GM18873 (cell line): ENCODE data around the gene TRPM3.

ENCODE experiments used
- ATAC-seq: cut with Tn5 transposase; IDR thresholded peaks from one replicate; pipeline ENCODE4 v1.9.1; 2021; ENCODE audit warnings: mild to moderate bottlenecking, moderate library complexity, moderate number of reproducible peaks; ENCODE audit not compliant: unreplicated experiment, low FRiP score

TRPM3 gene

DNA sequence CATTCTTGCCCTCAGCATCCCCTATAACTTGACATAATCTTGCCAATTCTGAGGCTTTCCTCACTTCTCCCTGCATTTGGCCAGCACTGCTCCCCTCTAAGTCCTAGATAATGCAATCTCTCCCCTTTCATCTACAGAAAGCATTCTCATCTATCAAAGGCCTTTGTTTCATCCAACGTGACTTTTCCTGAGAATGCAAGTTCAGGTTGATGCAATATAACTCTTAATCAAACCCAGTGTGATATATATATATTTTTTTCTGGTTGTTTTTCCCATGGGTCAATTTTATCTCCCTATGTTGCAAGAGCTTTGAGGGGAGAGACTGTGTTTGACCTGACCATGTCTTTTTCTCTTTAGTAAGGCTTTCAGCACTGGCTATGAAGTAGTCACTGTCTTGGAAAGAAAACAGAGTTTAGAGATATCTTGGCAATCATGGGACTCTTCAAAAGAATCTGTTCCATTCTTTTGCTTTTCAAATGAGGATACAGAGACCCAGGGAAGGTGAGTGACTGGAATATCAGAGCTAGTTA lies 268.6 kb downstream of the TRPM3 start:
- no peak for ATAC-seq

DNA sequence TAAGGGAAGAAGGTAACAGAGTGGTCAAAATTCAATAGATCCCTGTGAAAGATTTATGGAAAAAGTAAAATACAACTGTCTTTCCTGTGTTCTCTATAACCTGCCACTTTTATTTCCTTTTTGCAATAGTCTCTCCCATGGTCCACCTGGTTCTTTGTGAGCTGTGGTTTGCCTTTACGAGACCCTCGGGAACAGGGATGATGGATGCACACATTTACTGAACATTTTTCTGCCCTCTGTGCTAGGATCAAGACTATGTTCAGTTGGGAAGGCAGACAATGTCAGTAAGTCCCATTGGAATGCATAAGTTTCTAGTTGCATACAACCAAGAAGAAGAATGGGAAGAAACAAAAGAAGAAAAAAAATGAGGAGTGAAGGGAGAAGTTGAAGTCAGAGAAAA lies 281.2 kb downstream of the TRPM3 start:
- no peak for ATAC-seq

DNA sequence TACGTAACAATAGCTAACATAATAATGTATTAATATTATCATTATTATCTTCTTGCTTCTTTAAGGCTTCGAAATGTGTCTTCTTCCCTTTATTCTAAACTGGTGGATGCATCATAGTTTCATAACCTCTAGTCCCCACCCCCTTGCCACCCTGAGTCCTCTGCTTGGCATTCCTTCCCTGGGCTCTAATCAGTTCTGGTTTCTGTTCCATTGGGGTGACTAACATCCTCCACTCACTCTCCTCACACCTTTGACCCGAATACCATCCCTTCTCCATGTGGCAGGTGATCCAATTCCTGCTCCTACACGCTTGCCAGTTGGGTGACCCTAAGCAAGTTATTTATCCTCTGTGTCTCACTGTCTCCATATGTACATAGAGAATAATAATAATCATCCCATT lies 286.1 kb downstream of the TRPM3 start:
- ATAC-seq = no peak

DNA sequence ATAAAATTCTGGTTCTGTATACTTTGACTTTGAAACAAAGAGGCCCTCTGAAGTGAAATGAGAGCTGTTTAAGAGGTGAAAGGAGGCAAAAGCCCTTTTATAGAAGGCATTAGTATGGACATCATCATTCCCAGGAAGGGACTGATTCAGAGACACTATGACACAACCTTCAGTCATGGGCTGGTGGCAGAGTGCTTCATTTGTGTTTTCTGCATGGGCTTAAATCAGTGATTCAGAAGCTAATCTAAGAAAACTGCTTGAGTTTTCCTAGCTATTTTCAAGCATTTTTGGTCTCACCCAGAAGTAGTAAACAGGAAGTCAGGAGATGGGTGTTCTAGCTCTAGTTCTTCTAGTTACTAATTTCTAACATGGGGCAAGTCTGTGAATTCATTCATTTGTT lies 288.9 kb downstream of the TRPM3 start:
- ATAC-seq = no peak

DNA sequence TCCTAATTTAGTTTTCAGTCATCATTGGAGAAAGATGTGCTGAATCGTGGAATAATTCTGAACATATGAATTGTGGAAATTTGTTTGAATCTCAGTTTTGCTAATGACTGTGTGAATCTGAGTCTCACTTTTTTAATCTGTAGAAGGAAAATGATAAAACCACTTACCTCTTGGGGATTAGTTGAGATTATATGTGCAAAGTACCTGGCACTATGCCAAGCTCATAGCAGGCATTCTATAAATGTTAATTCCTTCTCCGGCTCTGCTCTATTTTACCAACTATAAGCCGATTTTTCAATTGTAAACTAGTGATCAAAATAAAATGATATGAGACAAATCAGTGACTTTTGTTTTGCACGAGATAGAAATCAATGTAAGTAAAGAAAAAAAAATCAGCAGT lies 290.8 kb downstream of the TRPM3 start:
- no peak for ATAC-seq

DNA sequence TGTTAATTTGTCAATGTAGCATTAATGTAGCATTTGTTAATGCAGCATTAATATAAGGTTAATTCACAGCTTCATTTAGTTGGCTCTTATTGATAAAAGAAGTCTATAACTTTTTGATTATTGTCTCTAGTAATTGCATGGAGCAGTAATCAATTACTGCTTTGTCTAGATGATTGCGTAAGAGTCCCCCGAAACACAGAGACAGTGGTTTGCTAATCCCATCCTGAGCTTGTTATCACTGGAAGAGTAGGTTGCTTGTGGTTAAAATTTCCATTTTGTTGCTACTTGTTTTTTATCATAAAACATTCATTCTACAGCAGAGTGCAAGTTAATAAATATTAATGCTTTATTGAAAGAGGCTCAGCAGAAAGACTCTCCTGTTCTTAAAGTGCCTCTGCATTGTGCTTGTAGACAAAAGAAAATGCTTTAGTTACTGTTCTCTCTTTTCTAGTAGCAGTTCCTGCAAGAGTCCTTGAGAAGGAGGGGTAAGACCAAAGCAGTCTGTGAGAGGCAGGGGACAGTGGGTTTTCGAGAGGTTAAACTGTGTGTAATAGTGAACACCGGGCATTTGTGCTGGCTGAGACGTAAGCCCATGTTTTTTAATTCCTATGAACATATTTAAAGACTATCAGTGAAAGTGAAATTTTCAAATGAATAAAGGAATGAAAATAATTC lies 291.7 kb downstream of the TRPM3 start:
- no peak for ATAC-seq

DNA sequence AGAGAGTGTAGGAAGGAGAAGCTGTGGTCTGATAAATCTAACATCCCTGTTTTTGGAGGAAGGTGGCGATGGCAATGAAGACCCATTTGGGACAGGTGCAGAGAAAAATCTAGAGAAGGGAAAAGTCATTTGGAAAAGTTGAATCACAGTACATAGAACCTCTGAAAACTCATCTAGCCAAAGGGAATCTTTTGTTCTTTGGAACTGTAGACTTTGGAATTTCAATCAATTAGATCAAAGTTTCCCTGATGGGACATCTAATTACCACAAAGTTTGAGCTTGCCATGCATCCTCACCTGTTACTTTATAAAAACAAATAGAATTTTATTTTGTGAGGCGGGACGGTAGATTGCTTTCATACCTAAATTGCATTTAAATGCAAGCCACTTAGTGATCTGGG lies 294.9 kb downstream of the TRPM3 start:
- ATAC-seq = no peak

DNA sequence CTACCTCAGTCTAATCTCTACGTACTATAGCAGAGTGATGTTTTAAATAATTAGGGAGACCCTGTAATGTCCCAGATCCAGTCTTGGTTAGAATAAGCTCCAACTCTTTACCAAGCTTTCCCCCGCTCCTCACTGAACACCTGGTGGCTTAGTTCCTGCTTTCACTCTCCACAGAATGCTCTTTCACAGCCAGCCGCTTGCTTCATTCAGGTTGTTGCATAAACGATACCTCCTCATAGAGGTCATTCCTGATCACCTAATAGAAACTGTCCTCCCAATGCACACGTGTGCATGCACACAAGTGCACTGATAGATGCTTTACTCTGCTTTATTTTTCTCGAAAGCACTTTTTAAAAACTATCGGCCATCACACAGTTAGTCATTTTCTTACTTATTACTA lies 298.1 kb downstream of the TRPM3 start:
- ATAC-seq = no peak

DNA sequence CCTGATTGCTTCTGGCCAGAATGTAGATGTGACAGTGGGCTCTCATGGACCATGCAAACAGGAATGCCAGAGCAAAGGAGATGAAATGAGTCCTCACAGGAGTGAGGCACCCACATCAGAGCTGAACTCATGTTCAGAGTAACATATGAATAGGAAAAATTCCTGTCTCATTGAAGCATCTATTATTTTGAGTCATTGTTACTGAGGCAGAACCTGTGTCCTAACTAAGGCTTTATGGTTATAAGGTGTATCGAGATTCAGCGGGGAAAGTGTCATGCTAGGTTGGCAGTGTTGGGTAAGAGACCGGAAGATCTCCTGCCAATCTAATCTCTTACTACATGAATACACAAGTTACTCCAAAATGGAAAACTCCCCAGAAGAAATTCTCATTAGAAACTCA lies 304.1 kb downstream of the TRPM3 start:
- ATAC-seq = no peak

DNA sequence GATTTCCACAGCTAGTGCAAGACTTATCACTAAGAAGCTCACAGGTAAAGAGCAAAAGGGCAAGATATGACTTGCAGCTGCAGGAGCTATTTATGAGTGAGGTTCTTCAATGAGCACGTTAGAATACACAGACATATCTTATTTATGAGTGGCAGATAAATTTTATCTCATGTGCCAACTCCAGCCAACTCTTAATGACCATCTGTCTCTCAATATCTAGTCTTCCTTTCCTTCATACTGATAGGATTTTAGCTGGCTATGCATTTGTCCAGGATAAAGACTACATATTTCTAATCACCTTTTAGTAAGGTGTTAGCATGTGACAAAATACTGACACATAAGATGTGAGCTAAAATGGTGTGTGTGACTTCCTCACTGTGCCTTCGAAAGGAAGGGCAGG lies 304.5 kb downstream of the TRPM3 start:
- ATAC-seq = no peak

DNA sequence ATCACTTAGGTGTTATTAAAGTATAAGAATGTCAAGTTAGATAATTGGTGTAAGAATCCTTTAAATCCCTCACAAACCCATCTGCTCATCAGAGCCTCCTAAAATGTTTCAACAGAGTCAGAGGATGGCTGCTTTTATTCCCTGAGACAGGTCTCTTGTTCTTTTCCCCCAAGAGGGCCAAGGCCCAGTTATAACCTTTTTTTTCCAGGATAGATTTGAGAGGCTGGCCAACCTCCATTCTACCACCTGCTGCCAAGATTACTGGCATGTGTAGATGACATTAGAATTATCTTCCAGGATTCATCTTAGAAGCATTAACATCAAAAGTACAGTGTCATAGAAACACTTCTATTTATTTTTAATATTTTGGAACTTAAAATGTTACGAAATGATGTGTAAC lies 305.1 kb downstream of the TRPM3 start:
- ATAC-seq = no peak

DNA sequence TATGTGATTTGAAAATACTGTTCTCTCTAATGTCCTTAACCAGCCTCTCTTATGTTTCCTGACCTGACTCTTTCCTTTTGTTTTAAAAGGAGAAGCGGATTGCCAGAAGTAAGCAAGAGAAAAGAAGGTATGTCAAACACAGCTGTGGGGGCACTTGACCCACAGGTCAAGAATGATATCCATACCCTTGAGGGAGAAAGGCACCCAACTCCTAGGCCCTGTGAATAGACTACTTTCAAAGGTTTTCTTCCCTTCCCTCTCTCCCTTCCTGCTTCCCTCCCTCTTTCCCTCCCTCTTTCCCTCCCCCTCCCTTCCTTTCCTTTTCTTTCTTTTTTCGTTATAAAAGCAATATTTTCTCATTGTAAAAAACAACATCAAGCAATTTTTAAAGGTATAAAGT lies 306.8 kb downstream of the TRPM3 start:
- ATAC-seq = no peak

DNA sequence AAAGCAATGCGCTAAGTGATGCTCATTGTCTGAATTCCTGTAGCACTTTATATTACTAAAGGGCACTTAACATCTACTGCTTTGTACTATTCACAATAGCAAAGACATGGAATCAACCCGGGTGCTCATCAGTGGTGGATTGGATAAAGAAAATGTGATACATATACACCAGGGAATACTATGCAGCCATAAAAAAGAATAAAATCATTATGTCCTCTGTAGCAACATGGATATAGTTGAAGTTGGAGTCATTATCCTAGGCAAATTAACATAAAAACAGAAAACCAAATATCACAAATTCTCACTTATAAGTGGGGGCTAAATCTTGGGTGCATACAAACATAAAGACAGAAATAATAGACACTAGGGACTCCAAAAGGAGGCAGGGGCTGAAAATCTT lies 308.3 kb downstream of the TRPM3 start:
- no peak for ATAC-seq

DNA sequence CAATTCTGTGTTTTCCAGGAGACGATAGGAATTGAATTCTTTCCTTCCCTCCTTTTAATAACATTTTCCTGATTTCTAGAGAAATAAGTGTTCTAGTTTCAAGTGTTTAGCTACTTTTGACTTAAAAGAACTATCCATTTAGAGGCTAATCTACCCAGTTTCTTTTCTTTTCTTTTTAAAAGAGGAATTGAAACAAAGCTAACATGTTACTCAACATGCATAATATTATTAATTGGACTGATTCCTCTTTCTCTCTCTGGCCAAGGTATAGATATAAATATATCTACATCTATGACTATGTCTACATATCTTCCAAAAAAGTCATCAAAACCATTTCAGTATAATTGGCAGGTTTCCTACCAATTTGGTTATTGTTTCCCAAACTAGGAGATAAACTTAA lies 309.8 kb downstream of the TRPM3 start:
- ATAC-seq = no peak

DNA sequence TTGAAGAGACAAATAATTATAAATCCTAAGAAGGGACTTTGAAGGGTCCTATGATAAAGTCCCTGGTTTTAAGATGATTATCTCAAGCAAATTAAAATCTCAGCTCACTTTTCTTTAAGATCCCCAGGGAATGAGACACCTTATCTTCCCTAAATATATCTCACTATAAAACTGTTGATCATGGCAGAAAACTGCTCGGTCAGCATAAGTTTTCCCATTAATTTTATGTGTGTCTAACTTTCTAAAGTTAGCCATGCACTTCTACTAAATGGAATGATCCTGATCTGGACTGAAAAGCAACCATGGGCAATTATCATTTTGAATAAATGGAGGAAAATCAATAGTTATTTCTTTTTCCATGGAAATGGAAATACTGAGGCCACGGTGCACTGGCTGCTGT lies 314.5 kb downstream of the TRPM3 start:
- no peak for ATAC-seq

DNA sequence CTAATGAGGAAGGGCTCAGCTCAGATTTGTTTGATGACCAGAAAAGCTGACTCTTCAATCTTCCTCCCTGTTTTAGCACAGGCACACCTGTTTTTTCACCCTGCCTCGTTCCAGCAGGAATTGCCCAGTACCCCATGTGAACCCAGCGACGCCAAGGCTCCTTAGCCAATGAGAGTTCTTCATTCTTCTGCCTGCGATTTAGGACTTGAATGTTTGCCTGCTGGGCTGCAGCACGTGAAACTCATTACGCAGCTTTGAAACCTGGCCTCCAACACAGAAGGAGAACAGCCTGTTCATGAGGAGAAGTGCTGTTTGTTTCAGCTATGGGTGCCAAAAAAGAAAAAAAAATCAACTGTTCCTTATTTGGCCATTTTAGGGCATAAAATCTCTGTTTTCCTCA lies 315.5 kb downstream of the TRPM3 start:
- no peak for ATAC-seq

DNA sequence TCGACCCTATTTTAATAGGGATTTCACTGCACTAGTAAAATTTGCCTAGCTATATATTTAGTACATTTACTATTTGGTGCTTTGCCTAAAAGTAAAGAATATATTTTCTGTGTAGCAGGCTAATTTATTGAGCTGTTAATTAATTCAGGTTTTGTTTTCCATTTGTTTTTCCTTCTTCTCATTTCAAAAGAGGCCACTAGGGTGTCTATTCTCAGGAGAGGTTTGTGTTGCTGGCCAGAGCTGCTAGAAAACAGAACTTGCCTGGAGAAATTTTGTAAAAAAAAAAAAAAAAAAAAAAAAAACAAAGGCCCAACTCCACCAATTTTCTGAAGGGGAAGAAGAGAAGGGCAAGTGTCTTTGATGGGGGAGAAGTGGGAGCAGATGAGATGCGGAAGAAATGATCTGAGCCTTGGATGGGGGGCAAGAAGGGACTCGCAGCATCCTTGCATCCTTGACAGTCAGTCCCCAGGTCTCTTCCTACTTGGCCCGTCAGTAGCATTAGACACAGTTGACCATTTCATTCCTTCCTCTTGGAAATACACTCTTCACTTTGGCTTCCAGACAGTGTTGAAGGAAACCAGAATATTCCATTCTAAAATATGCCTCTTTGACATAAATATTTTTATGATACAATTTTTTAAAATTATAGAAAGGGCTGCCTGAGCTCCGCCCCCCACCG lies 318.5 kb downstream of the TRPM3 start:
- ATAC-seq = no peak

DNA sequence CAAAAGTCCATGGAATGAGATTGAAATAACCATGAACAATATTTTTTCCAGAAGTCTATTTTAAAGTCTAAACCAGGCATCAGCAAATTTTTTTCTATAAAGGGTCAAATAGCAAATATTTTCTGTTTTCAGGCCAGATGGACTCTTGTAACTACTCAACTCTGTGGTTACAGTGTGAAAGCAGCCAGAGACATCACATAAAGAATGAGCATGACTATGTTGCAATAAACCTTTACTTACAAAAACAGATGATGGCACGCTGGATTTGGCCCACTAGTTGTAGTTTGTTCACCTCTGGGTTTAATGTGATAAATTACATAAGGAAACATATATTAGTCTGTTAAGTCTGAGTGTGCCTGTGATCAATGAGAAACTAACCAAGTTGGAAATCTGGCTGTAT lies 319.2 kb downstream of the TRPM3 start:
- ATAC-seq = no peak

DNA sequence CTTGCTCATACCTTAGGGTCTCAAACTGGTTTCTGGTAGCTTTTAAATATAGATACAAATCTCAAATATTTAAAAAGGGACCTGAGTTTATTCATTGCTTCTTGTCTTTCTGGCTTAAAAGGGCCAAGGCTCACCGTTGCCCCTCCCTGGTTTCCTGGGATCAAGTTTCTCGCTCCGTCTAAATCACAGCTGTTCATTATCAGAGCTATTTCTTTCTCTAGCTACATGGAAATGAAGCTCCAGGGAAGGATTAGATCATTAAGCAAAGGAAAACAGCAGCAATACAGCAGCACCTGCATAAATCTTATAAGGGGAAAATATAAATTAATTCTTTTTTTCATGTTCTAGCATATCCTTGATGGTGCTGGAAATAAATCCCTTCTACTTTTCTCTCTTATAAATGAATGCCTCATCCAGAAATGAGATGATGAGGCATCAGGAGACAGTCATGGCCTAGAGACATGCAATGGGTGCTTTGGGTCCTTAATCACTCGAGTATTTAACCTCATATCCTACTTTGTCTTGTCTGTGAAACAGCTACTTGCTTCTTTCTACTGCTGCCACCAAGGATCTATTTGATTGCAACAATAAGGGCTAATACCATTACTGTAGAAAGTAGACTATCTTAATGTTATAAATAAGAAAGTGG lies 320.1 kb downstream of the TRPM3 start:
- no peak for ATAC-seq

DNA sequence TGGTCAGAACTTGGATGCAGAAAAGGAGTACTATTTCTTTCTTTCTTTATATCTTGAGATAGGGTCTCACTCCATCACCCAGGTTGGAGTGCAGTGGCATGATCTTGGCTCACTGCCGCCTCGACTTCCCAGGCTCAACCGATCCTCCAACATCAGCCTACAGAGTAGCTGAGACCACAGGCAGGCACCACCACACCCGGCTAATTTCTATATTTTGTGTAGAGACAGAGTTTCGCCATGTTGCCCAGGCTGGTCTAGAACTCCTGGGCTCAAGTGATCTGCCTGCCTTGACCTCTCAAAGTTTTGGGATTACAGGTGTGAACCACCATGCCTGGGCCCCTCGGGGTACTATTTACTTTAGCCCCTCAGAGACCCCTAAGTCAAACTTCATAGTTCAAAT lies 323.4 kb downstream of the TRPM3 start:
- ATAC-seq = no peak

DNA sequence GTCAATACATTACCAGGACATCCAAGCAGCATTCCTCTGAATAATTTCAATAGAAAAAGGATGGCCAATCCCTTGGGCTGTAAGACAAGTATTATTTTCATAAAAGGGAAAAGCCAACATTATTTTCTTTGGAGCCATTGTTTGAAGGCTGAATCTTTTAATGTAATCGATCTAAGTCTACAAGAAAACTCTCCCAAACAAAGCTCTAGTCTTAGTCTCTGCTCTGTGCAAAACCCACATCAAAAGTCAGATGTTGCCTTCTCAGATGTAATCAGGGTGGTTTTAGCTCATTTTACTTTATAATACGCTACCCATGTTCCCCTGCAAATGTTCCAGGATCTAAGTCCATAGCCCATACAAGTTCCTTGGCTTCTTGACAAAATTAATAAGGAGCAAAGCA lies 325.6 kb downstream of the TRPM3 start:
- no peak for ATAC-seq

DNA sequence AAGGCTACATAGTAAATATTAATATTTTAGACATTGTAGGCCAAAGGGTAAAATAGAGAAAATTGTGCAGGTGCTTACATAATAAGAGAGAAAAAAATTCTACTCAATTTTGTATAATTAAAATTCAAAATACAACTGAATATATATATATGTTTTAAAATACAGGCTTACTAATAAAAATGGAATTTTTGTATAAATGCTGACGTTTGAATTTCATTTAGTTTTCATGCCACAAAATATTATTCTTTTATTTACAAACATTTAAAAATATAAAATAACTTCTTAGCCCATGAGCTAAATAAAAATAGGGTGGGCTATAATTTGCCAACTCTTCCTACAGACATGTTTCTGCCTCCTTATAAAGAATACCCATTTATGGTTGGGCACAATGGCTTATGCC lies 328.6 kb downstream of the TRPM3 start:
- ATAC-seq = no peak
